ENCODE results near the gene PDZD7. TPM values are rescaled to one million over a fixed set of nuclear protein-coding genes. Genes with fewer than 3 reads are reported as not detected.

The PDZD7 gene
- total and polyA plus RNA-seq, 9 of the 15 experiments (the other 6 are each of a cell fraction or from before 2014, with no cell fraction given) = 0.04 to 0.24 (median 0.08) TPM; not detected in 3

- TF ChIP-seq FOXP4 (CRISPR knock-in tag; IDR thresholded peaks at IDR 0.05; ENCODE audit: borderline replicate concordance) (no peak), ZNF79 (CRISPR knock-in tag; IDR thresholded peaks at IDR 0.05; ENCODE audit: low read depth) (no peak), MBD1 (CRISPR knock-in tag; IDR thresholded peaks at IDR 0.05) (no peak), ZBTB7A (IDR thresholded peaks at IDR 0.05; ENCODE audit: borderline replicate concordance, control insufficient read depth, low read depth, low read length) (peak; percentile 88; the same call in 1 of the 2 replicates), E4F1 (CRISPR knock-in tag; IDR thresholded peaks at IDR 0.05; ENCODE audit: borderline replicate concordance) (no peak), NRF1 (conservative IDR thresholded peaks at IDR 0.05 in 1 of 2, IDR thresholded peaks at IDR 0.05 in 1 of 2) (0 out of 4 replicates have a peak, but pooled peaks have one; percentile 6 to 8), ZBTB33 (CRISPR knock-in tag; IDR thresholded peaks at IDR 0.05) (no peak), ZNF586 (CRISPR knock-in tag; conservative IDR thresholded peaks at IDR 0.05) (no peak), POLR2B (IDR thresholded peaks at IDR 0.05; ENCODE audit: low read depth, partially characterized antibody) (no peak), ZNF561 (CRISPR knock-in tag; conservative IDR thresholded peaks at IDR 0.05) (no peak), PHF8 (IDR thresholded peaks at IDR 0.05; ENCODE audit: borderline replicate concordance, low read length) (peak; percentile 27; the same call in 1 of the 2 replicates), ETS1 (conservative IDR thresholded peaks at IDR 0.05; ENCODE audit: control insufficient read depth, low read depth, low read length) (0 out of 2 replicates have a peak, but pooled peaks have one; percentile 4), ZNF146 (CRISPR knock-in tag; IDR thresholded peaks at IDR 0.05; ENCODE audit: unreplicated experiment) (no peak), E2F6 (IDR thresholded peaks at IDR 0.05; ENCODE audit: borderline replicate concordance in 1 of 2, extremely low read depth in 1 of 2, insufficient read depth in 1 of 2, insufficient read length in 1 of 2, low read depth in 1 of 2, low read length in 1 of 2, poor library complexity in 1 of 2, severe bottlenecking in 1 of 2) (no peak), RBFOX2 (IDR thresholded peaks at IDR 0.05; ENCODE audit: low read depth, low read length) (no peak), SUPT5H (IDR thresholded peaks at IDR 0.05) (no peak)
Measured at GRCh38 chr10:100999742-101000126, 31.2 kb downstream of the PDZD7 start, which contains the start of gene LZTS2 (continued).
